Measurements from ENCODE around the gene LRRC56.

The LRRC56 gene

DNA sequence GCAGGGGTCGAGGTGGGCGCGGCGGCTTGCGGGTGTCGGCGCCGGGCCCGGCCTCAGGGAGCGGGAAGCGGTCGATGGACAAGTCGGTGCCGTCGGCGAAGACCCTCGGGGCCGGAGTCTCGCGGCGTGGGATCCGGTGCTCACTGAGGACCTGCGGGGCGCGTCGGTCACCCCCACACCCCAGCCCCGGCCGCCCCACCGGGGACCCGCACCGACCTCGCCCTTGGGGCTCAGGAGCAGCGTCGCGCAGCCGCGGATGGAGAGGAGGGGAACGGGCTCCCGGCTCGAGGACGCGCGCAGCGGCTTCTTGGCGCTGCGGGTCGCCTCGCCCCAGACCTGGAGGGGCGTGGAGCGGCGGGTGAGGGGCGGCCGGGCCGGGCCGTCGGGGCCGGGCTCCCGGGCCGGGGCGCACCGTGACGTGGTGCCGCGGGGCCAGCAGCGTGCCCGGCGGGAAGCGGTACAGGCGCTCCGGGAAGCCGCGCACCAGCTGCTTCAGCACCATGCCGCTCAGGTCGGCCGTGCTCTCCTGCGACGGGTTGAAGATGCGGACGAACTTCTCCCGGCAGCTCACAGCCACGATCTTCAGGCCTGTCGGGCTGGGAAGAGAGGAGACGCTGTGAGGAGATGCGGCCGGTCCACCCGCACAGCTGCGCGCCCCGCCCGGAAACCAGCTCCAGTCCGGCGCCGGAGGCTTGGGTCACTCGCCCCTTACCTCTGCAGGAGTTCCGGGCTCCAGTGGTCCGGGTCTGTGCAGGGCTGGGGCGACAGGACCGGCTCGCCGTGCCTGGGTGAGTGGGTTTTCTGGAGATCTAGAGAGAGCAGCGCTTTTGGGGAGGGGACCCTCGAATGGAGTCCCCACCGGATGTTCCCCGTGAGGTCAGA is 18.7 kb downstream of the LRRC56 start:
- no peak overlapping the region for H3K27ac Mint-ChIP-seq
- peaks cover 7% of the 10 kb centered on the region for H3K36me3 Mint-ChIP-seq
- DNase-seq (ENCODE audit: low spot score in 2 of 2), result no peak
- ATAC-seq, result no peak
- peak overlapping the region; percentile 42 for H3K4me3 Mint-ChIP-seq
- H3K4me1 Mint-ChIP-seq, result peaks cover 8% of the 10 kb centered on the region
- no peaks in the 10 kb centered on the region for H3K9me3 Mint-ChIP-seq

DNA sequence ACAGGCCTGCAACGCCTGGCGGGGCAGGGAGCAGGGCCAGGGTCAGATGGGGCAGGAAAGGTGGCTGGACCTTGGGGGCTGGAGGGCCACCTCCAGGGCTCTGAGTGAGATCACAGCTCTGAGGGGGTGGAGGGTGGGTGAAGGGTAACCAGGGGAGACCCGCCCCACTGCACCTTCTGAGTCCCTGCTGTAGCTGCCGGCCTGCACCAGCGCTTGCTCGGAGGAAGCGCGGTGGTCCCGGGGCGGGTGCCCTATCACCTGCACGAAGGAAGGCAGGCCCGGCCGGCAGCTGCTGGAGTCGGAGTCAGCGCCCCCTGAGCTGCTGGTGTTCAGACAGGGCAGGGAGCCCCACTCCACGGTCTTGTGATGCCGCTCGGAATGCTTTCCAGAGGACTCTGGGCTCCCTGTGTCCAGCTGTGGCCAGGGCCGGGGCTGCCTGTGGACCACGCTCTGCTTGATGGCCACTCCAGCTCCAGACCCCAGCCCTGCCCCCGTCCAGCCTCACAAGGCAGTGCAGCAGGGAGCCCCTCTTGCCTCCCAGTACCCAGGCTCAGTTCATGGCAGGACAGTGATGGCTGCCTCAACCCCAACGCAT is 19.4 kb downstream of the LRRC56 start:
- no peak for ATAC-seq
- DNase-seq (ENCODE audit: low spot score in 2 of 2), result peak in 1 of 2 donors; percentile 60
- Mint-ChIP-seq H3K36me3 (peaks cover 14% of the 10 kb centered on the region), H3K27ac (no peak overlapping the region), H3K4me1 (peaks cover 13% of the 10 kb centered on the region), H3K9me3 (no peaks in the 10 kb centered on the region), H3K4me3 (peak overlapping the region; percentile 42)

DNA sequence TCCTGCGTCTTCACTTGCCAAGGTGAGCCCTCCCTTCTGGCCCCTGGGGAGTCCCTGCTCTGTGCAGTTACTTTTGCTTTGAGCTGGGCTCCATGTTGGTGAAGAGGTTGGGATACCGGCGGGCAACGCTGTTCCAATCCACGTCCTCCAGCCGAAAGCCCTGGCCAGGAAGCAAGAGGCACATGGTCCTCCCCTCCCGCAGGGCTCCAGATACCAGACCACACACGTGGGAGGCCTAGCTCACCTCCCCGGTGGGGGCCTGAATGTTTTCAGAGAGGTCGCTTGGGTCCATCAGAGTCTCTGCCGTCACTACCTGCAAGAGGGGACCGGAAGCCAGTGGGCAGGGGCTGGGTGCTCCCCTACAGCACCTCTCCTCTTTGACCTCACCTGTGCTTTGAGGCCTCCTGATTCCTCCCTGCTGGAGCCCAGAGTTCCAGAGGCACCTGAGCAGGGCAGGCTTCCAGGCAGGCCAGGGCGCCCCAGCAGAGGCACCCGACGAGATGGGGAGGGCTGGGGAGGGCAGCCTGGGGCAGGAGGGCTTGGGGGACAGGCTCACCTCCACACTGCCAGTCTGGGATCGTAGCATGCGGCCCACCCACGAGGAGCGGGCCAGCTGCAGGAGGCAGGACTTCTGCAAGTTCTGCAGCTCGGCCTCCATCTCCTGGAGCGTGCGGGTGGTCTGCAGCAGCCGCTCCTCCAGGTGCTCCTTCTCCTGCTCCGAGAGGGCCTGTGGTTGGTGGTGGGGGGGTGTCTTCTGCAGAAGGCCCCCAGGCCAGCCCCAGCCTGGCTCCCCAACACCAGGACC is 20.2 kb downstream of the LRRC56 start:
- Mint-ChIP-seq H3K27ac (no peak overlapping the region), H3K36me3 (peaks cover 16% of the 10 kb centered on the region), H3K4me3 (peak overlapping the region; percentile 42), H3K4me1 (peaks cover 15% of the 10 kb centered on the region), H3K9me3 (no peaks in the 10 kb centered on the region)
- ATAC-seq (no peak), DNase-seq (ENCODE audit: low spot score in 2 of 2) (peak in 1 of 2 donors; percentile 56)

GRCh38 chr11:558503-558902 is 21.2 kb downstream of the LRRC56 start:
- Mint-ChIP-seq H3K4me1 (peaks cover 16% of the 10 kb centered on the region), H3K9me3 (no peaks in the 10 kb centered on the region), H3K27ac (no peak overlapping the region), H3K4me3 (no peak overlapping the region), H3K36me3 (peaks cover 20% of the 10 kb centered on the region)
- ATAC-seq (no peak), DNase-seq (ENCODE audit: low spot score in 2 of 2) (no peak)

- H3K27ac Mint-ChIP-seq, result no peak overlapping the region
- DNase-seq (ENCODE audit: low spot score in 2 of 2) (peak in 1 of 2 donors; percentile 54), ATAC-seq (no peak)
- peaks cover 26% of the 10 kb centered on the region for H3K36me3 Mint-ChIP-seq
- peak overlapping the region; percentile 85 for H3K4me3 Mint-ChIP-seq
- H3K9me3 Mint-ChIP-seq, result no peaks in the 10 kb centered on the region
- H3K4me1 Mint-ChIP-seq, result peaks cover 20% of the 10 kb centered on the region
These were observed 21.8 kb downstream of the LRRC56 start for GRCh38 chr11:559020-559620.

DNA sequence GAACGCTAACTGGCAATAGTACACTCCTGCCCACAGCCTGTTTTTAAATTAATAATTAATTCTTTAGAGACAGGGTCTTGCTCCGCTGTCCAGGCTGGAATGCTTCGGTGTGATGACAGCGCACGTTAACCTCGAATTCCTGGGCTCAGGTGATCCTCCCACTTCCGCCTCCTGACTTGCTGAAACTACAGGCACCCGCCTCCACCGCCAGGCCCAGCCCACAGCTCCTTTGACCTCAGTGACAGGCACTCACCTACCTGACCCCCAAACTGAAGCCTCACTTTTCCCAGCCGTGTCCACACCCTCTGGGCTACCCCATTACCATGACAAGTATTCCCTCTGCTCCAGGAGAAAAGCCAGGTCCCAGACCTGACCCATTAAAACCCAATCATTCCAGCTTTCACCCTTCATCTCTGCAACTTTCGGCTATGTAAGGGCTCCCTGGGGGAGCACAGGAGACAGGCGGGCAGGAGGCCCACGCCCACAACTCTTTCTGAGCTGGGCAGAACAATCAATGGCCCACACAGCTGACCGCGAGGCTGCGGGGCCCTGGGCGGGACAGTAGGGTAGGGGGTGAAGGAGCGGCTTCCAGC is 22.5 kb downstream of the LRRC56 start:
- DNase-seq (ENCODE audit: low spot score in 2 of 2) (peak in 1 of 2 donors; percentile 55), ATAC-seq (no peak)
- Mint-ChIP-seq H3K36me3 (peaks cover 32% of the 10 kb centered on the region), H3K4me1 (peaks cover 20% of the 10 kb centered on the region), H3K27ac (peak overlapping the region; percentile 29), H3K9me3 (no peaks in the 10 kb centered on the region), H3K4me3 (peak overlapping the region; percentile 85)

- Mint-ChIP-seq H3K4me3 (peak within 1 kb of the TSS; percentile 85), H3K36me3 (peaks cover 37% of the 10 kb centered on the region), H3K9me3 (no peaks in the 10 kb centered on the region), H3K4me1 (peaks cover 20% of the 10 kb centered on the region), H3K27ac (peak within 1 kb of the TSS; percentile 86)
- DNase-seq (ENCODE audit: low spot score in 2 of 2) (peak; percentile 95 to 97), ATAC-seq (peak; percentile 88)
These were observed 23.2 kb downstream of the LRRC56 start, which contains the start of the genes LMNTD2 and RASSF7 for GRCh38 chr11:560305-561147. LMNTD2 (minus strand) TSS chr11:560738; CDS start chr11:560716, 22 bp downstream. RASSF7 (plus strand) TSS chr11:560970; CDS start chr11:561769, 799 bp downstream.

- H3K36me3 Mint-ChIP-seq, result peaks cover 40% of the 10 kb centered on the region
- ATAC-seq (peak; percentile 51), DNase-seq (ENCODE audit: low spot score in 2 of 2) (no peak)
- H3K27ac Mint-ChIP-seq, result peak overlapping the region; percentile 86
- peaks cover 20% of the 10 kb centered on the region for H3K4me1 Mint-ChIP-seq
- H3K4me3 Mint-ChIP-seq, result peak overlapping the region; percentile 85
- no peaks in the 10 kb centered on the region for H3K9me3 Mint-ChIP-seq
These were observed 24.0 kb downstream of the LRRC56 start for GRCh38 chr11:561148-562003.

GRCh38 chr11:562046-562645 is 24.8 kb downstream of the LRRC56 start:
- Mint-ChIP-seq H3K36me3 (peaks cover 48% of the 10 kb centered on the region), H3K9me3 (no peaks in the 10 kb centered on the region), H3K4me3 (peak overlapping the region; percentile 85), H3K4me1 (peaks cover 20% of the 10 kb centered on the region), H3K27ac (no peak overlapping the region)
- no peak for DNase-seq (ENCODE audit: low spot score in 2 of 2)
- no peak for ATAC-seq

GRCh38 chr11:563066-563811 is 25.9 kb downstream of the LRRC56 start:
- H3K27ac Mint-ChIP-seq, result no peak overlapping the region
- H3K9me3 Mint-ChIP-seq, result no peaks in the 10 kb centered on the region
- ATAC-seq, result no peak
- DNase-seq (ENCODE audit: low spot score in 2 of 2), result no peak
- no peak overlapping the region for H3K4me3 Mint-ChIP-seq
- peaks cover 59% of the 10 kb centered on the region for H3K36me3 Mint-ChIP-seq
- H3K4me1 Mint-ChIP-seq, result peaks cover 20% of the 10 kb centered on the region

DNA sequence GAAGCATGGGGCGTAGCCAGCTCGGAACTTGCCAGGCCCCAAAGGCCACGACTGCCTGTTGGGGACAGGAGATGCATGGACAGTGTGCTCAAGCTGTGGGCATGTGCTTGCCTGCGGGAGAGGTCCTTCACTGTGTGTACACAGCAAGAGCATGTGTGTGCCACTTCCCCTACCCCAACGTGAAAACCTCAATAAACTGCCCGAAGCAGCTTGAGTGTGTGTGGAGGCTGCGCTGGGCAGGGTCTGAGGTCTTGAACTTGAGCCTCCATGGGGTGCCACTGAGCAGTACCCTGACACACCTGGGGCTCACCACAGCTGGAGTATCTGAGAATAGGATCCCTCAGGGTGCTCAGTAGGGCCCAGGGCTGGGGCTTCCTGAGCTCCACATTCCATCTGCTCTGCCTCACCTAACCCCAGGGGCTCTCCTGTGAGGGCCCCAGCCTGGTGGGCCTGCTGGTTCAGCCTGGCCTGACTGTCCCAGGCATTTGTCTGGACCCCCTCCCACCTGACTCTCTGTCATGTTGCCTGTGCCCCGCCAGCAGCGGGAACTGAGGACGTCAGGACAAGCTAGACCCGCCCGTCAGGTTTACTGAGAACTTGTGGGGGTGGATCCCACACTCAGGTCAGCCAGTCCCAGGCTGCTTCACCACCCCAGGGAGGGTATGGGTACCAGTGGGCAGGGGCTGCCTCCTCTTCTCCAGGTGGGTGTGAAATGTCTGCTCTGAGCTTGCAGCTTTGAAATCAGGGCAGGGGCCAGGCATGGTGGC is 26.7 kb downstream of the LRRC56 start:
- H3K36me3 Mint-ChIP-seq, result peaks cover 60% of the 10 kb centered on the region
- H3K27ac Mint-ChIP-seq, result peak overlapping the region; percentile 63
- ATAC-seq (no peak), DNase-seq (ENCODE audit: low spot score in 2 of 2) (no peak)
- H3K4me3 Mint-ChIP-seq, result no peak overlapping the region
- no peaks in the 10 kb centered on the region for H3K9me3 Mint-ChIP-seq
- H3K4me1 Mint-ChIP-seq, result peaks cover 20% of the 10 kb centered on the region
